ENCODE results near the gene NOTCH1. TPM values are rescaled to one million over a fixed set of nuclear protein-coding genes. Genes with fewer than 3 reads are reported as not detected.
A peak's percentile ranks its signal among the peaks of the same experiment; 100 is the strongest.

NOTCH1 gene
- total RNA-seq, 1 experiment from 2014 or later = 37.2 TPM

DNA sequence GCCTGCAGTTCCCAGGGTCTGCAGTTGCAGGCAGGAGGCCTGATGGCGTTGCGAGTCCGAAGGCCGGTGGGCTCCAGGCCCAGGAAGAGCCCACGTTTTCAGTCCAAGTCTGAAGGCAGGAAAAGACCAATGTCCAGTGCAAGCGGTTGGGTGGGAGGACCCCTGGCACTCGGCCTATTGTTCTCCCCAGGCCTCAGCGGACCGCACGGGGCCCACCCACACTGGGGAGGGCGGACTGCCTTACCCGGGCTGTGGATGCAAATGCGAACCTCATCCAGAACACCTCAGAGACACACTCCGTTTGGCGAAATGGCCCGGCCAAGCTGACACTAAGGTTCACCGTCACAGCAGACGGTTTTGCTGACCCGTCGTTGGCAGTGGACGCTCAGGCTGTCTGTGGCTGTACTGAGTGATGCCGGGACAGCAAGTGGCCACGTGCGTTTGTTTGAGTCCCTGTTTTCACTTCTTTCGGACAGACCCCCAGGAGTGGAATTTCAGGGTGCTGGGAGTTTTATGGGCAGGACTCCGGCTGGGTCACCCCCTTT, 52.8 kb downstream of the NOTCH1 start:
- ChIA-PET CTCF (no interaction called here), POLR2A (ENCODE audit: low non-redundant PET) (no interaction called here)
- peaks cover 15% of the 10 kb centered on the region for H3K36me3 ChIP-seq (ENCODE audit: insufficient read depth, low read length, poor library complexity, severe bottlenecking)
- no peaks in the 10 kb centered on the region for H3K9me3 ChIP-seq (ENCODE audit: low read depth, low read length, poor library complexity, severe bottlenecking)
- no peak overlapping the region for H3K4me3 ChIP-seq (ENCODE audit: low read depth, low read length, poor library complexity, severe bottlenecking)
- no peak overlapping the region for H3K27ac ChIP-seq (ENCODE audit: low read depth, low read length, poor library complexity, severe bottlenecking)
- DNase-seq (ENCODE audit: low spot score) = no peak
- intact Hi-C loops (cut with micrococcal nuclease; ENCODE audit: unreplicated experiment) = no loop called here
- no TSS peak for BruUV-seq (replicated peaks)
- no peaks in the 10 kb centered on the region for H3K27me3 ChIP-seq (replicated peaks; ENCODE audit: insufficient read depth, low read depth, low read length, poor library complexity)
- TF ChIP-seq, protein P1, sequence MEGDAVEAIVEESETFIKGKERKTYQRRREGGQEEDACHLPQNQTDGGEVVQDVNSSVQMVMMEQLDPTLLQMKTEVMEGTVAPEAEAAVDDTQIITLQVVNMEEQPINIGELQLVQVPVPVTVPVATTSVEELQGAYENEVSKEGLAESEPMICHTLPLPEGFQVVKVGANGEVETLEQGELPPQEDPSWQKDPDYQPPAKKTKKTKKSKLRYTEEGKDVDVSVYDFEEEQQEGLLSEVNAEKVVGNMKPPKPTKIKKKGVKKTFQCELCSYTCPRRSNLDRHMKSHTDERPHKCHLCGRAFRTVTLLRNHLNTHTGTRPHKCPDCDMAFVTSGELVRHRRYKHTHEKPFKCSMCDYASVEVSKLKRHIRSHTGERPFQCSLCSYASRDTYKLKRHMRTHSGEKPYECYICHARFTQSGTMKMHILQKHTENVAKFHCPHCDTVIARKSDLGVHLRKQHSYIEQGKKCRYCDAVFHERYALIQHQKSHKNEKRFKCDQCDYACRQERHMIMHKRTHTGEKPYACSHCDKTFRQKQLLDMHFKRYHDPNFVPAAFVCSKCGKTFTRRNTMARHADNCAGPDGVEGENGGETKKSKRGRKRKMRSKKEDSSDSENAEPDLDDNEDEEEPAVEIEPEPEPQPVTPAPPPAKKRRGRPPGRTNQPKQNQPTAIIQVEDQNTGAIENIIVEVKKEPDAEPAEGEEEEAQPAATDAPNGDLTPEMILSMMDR (conservative IDR thresholded peaks at IDR 0.05; ENCODE audit: low read depth, low read length) = no peak
- no peak for TF ChIP-seq EZH2 (IDR thresholded peaks at IDR 0.05; ENCODE audit: borderline replicate concordance, low read depth, low read length, poor library complexity, severe bottlenecking)
- no peaks in the 10 kb centered on the region for H3K4me1 ChIP-seq (ENCODE audit: insufficient read depth, low read length, poor library complexity, severe bottlenecking)

DNA sequence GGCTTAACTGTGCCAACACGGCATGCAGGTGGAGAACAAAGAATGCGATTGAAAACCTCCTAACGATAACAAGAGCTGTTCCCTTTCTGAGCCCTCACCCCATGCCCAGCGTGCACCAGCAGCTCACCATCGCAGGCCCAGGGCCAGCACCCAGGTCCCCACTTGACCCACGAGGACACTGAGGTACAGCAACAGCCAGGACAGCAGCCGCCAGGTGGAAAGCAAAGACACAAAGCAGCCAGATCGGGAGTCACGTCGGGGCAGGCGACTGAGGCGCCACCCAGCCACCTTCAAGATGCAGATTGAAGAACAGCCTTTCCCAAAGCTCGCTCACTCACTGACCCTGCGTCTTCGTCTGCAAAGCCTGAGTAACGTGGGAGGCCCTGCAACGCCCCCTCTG, 56.1 kb downstream of the NOTCH1 start:
- Histone ChIP-seq H3K9me3 (ENCODE audit: low read depth, low read length, poor library complexity, severe bottlenecking) (no peaks in the 10 kb centered on the region), H3K27ac (ENCODE audit: low read depth, low read length, poor library complexity, severe bottlenecking) (no peak overlapping the region), H3K36me3 (ENCODE audit: insufficient read depth, low read length, poor library complexity, severe bottlenecking) (no peaks in the 10 kb centered on the region), H3K4me1 (ENCODE audit: insufficient read depth, low read length, poor library complexity, severe bottlenecking) (peaks cover under 1% of the 10 kb centered on the region), H3K27me3 (replicated peaks; ENCODE audit: insufficient read depth, low read depth, low read length, poor library complexity) (no peaks in the 10 kb centered on the region), H3K4me3 (ENCODE audit: low read depth, low read length, poor library complexity, severe bottlenecking) (no peak overlapping the region)
- no peak for TF ChIP-seq EZH2 (IDR thresholded peaks at IDR 0.05; ENCODE audit: borderline replicate concordance, low read depth, low read length, poor library complexity, severe bottlenecking)
- TF ChIP-seq, protein P1 (conservative IDR thresholded peaks at IDR 0.05; ENCODE audit: low read depth, low read length) = no peak
- BruUV-seq (replicated peaks) = no TSS peak
- no peak for DNase-seq (ENCODE audit: low spot score)
- intact Hi-C loops (cut with micrococcal nuclease; ENCODE audit: unreplicated experiment) = no loop called here
- ChIA-PET POLR2A (ENCODE audit: low non-redundant PET) (no interaction called here), CTCF (interaction anchor here (0.5 to 1.0 kb wide), 4 partner anchors 34 to 1061 kb away, joined by 3 to 10 read pairs (median 5); partner anchors contain the start of gene PNPLA7)

DNA sequence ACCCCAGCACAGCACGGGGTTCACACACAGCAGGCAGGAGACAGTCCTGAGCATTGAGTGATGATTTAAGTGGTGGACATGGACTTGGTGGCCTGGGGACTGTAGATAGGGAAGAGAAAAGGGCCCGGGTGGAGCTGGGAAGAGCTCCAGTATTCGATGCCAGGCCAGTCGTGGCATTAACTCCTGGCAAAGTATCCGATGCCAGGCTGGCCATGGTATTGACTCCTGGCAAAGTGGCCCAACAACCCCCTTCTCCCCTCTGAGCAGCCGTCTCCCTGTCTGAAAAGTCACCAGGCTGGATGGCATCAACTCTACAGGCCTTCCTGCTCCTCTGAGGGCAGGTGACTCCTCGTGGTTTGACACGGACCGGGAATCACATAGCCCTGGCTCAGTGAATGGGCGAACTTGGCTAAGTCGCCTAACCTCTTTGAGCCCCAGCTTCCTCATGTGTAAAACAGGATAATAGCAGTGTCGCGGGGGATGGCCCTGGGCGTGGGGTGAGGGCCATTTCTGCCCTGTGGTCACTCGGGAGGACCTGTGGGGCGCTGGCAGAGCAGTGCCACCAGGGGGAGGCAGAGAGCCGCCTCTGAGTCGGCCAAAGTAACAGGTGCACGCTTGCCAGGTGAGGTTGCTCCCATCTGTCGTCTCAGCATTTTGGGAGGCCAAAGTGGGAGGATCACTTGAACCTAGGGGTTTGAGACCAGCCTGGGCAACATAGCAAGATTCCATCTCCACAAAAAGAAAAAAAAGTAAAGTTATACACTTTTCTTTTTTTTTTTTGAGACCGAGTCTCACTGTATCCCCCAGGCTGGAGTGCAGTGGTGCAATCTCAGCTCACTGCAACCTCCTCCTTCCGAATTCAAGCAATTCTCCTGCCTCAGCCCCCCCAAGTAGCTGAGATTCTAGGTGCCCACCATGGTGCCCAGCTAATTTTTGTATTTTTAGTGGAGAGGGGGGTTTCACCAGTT, 57.3 kb downstream of the NOTCH1 start:
- H3K9me3 ChIP-seq (ENCODE audit: low read depth, low read length, poor library complexity, severe bottlenecking) = no peaks in the 10 kb centered on the region
- no peaks in the 10 kb centered on the region for H3K27me3 ChIP-seq (replicated peaks; ENCODE audit: insufficient read depth, low read depth, low read length, poor library complexity)
- CTCF ChIA-PET = interaction anchor here (0.7 to 1.4 kb wide), 4 partner anchors 137 to 143 kb away, joined by 3 to 13 read pairs (median 5); no protein-coding TSS in a partner anchor
- TF ChIP-seq, protein P1 (conservative IDR thresholded peaks at IDR 0.05; ENCODE audit: low read depth, low read length) = peak; percentile 97
- TF ChIP-seq EZH2 (IDR thresholded peaks at IDR 0.05; ENCODE audit: borderline replicate concordance, low read depth, low read length, poor library complexity, severe bottlenecking) = no peak
- H3K4me3 ChIP-seq (ENCODE audit: low read depth, low read length, poor library complexity, severe bottlenecking) = no peak overlapping the region
- no TSS peak for BruUV-seq (replicated peaks)
- H3K27ac ChIP-seq (ENCODE audit: low read depth, low read length, poor library complexity, severe bottlenecking) = no peak overlapping the region
- DNase-seq (ENCODE audit: low spot score) = peak; percentile 25
- H3K36me3 ChIP-seq (ENCODE audit: insufficient read depth, low read length, poor library complexity, severe bottlenecking) = no peaks in the 10 kb centered on the region
- H3K4me1 ChIP-seq (ENCODE audit: insufficient read depth, low read length, poor library complexity, severe bottlenecking) = peaks cover 9% of the 10 kb centered on the region
- POLR2A ChIA-PET (ENCODE audit: low non-redundant PET) = no interaction called here
- intact Hi-C loops (cut with micrococcal nuclease; ENCODE audit: unreplicated experiment) = no loop called here

Data from A673 (cell line).